ENCODE data around the gene ZNF236. TPM values are rescaled to one million over a fixed set of nuclear protein-coding genes. Genes with fewer than 3 reads are reported as not detected.
"Not testable (repeated sequence)": the region's sequence is repeated elsewhere in the genome, so short reads cannot be mapped to it uniquely, and the experiment has no call there.

Gene ZNF236
- total RNA-seq, 2 experiments from 2014 or later = 18.2 to 24.3 TPM

DNA sequence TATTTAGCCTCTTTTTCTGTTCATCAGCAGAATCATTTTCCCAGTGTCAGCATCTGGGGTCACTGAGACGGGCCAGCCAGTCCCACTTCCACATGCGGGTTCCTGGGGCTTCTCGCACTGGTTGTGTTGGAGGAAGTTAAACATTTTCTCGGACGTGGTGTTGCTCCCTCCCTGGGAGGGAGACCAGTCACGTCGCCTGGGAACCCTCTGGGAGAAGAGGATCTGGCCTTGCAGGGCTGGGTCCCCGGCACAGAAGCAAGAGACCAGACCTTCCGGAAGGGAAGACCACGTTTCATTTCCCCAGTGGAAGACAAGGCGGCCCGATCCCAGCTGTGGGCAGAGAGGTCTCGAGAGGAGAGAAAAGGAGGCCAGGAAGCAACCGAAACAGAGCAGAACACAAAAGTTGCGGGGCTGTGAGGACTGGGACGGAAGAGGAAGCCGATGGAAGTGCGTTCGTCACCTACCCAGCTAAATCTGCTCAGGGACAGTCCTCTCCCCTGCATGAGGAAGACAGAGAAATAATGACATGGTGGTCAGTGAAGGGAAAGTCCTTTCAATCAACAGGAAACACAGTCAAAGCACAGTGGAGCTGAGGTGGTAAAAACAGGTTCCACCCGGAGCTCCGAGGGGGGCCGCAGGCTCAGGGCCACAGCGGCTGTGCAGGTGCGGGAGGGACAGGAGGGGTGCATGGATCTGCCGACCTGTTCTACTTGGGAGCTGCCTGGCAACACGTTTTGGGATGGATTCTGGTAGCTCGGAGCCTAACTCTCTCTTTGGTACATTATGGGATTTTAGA lies 165.9 kb downstream of the ZNF236 start:
- Mint-ChIP-seq H3K9me3 (ENCODE audit: insufficient read depth) (no peaks in the 10 kb centered on the region), H3K4me3 (no peak overlapping the region), H3K27ac (no peak overlapping the region), H3K36me3 (ENCODE audit: low read depth) (no peaks in the 10 kb centered on the region), H3K4me1 (ENCODE audit: low read depth) (peaks cover under 1% of the 10 kb centered on the region), H3K27me3 (ENCODE audit: low read depth) (no peaks in the 10 kb centered on the region)
- ChIA-PET CTCF (interaction anchor here (3.3 kb wide), 1 partner anchor 12 kb away, joined by 14 read pairs; no protein-coding TSS in a partner anchor), POLR2A (no interaction called here)
- ATAC-seq (no peak), DNase-seq (no peak)

DNA sequence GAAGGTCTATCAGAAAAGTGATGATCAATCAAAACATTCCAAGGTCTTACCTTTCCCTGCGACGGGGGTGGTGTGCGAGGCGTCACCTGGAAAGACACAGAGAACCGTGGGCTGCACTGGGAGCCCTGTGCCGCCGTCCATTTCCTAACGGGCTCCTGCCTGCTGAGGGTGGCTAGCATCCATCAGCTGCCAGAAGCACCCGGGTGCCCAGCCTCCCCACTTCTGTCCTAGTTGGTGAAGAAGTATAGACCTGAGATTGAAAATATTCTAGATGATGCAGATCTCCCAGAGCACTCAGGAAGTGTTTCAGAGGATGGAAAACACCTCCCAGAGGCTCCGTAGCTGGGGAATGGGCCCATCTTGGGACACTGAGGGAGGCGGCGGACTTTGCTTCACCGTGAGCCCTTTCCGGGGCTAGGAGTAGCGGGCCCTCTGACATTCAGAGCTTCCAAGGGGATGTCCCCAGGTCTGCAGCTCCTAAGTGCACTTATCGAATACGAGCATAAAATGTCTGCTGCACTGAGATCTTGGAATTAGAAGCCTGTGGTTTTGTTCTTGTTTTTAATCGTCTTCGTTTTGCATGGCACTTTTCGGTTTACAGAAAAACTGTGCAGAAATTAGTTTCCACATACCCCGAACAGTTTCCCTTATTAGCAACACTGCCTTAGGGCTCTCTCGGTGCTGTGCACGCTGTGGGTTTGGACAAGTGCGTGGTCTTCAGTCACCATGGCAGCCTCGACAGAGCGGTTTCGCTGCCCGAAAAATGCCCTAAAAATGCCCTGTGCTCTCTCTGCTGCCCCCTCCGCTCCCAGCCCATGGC lies 166.7 kb downstream of the ZNF236 start:
- Mint-ChIP-seq H3K9me3 (ENCODE audit: insufficient read depth) (no peaks in the 10 kb centered on the region), H3K4me3 (no peak overlapping the region), H3K27me3 (ENCODE audit: low read depth) (peaks cover 4% of the 10 kb centered on the region), H3K4me1 (ENCODE audit: low read depth) (no peaks in the 10 kb centered on the region), H3K36me3 (ENCODE audit: low read depth) (no peaks in the 10 kb centered on the region), H3K27ac (no peak overlapping the region)
- DNase-seq (no peak), ATAC-seq (no peak)
- POLR2A ChIA-PET = no interaction called here
- CTCF ChIA-PET = interaction anchor here (3.3 kb wide), 1 partner anchor 11 kb away, joined by 14 read pairs; no protein-coding TSS in a partner anchor

GRCh38 chr18:76989647-76990190 lies 167.4 kb downstream of the ZNF236 start:
- H3K36me3 Mint-ChIP-seq (ENCODE audit: low read depth) = no peaks in the 10 kb centered on the region
- H3K4me3 Mint-ChIP-seq = no peak overlapping the region
- peaks cover 8% of the 10 kb centered on the region for H3K27me3 Mint-ChIP-seq (ENCODE audit: low read depth)
- ChIA-PET POLR2A (no interaction called here), CTCF (interaction anchor here (3.3 kb wide), 1 partner anchor 11 kb away, joined by 14 read pairs; no protein-coding TSS in a partner anchor)
- ATAC-seq (no peak), DNase-seq (no peak)
- no peaks in the 10 kb centered on the region for H3K9me3 Mint-ChIP-seq (ENCODE audit: insufficient read depth)
- no peaks in the 10 kb centered on the region for H3K4me1 Mint-ChIP-seq (ENCODE audit: low read depth)
- no peak overlapping the region for H3K27ac Mint-ChIP-seq

DNA sequence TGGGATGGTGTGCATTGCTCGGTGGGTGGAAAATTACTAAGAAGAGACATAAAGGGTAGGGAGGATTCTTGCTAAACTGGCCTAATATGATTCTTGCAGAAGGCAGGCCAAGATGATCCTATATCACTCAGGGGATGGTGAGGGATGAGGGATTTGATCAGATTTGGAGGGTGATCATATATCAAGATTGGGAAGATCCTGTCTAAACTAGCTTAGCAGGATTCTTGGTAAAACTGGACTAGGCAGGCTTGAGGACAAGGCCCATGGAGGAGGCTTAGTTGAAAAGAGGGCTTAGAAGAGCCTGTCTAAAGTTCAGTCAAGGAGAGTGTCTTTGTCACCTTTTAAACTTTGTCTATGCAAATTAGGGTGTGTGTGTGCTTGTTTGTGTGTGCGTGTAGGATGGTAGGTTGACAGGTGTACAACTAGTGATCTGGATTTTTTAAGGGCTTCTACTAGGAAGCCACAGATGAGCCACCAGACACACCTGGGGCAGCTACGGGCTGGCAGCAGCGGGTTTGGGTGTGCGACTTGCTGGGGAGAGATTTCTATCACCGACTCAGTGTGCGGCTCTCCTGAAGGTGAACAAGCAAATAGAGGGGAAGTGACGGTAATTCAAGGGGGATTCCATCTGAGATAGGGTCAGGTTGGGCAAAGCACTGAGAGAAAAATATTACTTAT lies 168.1 kb downstream of the ZNF236 start:
- ATAC-seq; H3K27ac Mint-ChIP-seq; DNase-seq; H3K36me3 Mint-ChIP-seq (ENCODE audit: low read depth); H3K4me3 Mint-ChIP-seq; H3K4me1 Mint-ChIP-seq (ENCODE audit: low read depth); POLR2A ChIA-PET; H3K9me3 Mint-ChIP-seq (ENCODE audit: insufficient read depth): not testable (repeated sequence)
- peaks cover 12% of the 10 kb centered on the region for H3K27me3 Mint-ChIP-seq (ENCODE audit: low read depth)
- CTCF ChIA-PET = interaction anchor here (1.5 to 3.3 kb wide), 2 partner anchors 10 to 114 kb away, joined by 3 to 14 read pairs; no protein-coding TSS in a partner anchor

DNA sequence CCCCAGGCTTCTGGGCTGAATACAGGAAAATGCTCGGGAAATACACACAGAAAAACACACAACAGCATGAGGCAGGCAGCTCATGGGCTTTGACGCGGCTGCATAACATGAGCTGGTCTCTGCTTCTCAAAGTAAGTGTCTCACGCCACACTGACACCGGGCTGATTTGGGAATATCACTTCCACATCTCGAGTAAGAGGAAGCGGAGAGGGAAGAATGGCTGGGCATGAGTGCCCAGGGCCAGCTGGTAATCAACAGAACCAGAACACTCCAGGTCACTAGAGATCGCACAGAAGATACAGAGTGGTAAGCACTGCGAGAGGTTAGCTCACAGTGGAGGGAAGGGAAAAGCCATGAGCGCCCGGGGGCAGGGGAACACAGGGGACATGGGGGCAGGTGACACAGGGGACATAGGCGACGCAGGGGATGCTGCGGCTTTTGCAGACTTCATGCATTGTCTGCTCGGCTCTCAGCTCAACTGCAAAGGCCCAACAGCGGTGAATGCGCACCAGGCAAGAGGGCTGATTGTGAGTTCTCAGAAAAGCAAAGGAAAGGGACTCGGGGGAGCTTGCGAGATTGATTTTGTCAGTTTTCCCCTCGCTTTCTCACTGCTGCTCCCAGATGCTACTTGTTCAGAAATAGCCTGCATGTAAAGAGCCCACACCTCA lies 168.8 kb downstream of the ZNF236 start:
- ATAC-seq (no peak), DNase-seq (no peak)
- POLR2A ChIA-PET = no interaction called here
- H3K27me3 Mint-ChIP-seq (ENCODE audit: low read depth) = peaks cover 18% of the 10 kb centered on the region
- H3K4me3 Mint-ChIP-seq = no peak overlapping the region
- H3K36me3 Mint-ChIP-seq (ENCODE audit: low read depth) = no peaks in the 10 kb centered on the region
- CTCF ChIA-PET = interaction anchor here (1.5 to 3.3 kb wide), 2 partner anchors 9 to 115 kb away, joined by 3 to 14 read pairs; no protein-coding TSS in a partner anchor
- H3K27ac Mint-ChIP-seq = no peak overlapping the region
- peaks cover 6% of the 10 kb centered on the region for H3K4me1 Mint-ChIP-seq (ENCODE audit: low read depth)
- no peaks in the 10 kb centered on the region for H3K9me3 Mint-ChIP-seq (ENCODE audit: insufficient read depth)

- Mint-ChIP-seq H3K4me1 (ENCODE audit: low read depth) (peaks cover 6% of the 10 kb centered on the region), H3K27ac (no peak overlapping the region), H3K4me3 (no peak overlapping the region), H3K9me3 (ENCODE audit: insufficient read depth) (no peaks in the 10 kb centered on the region), H3K36me3 (ENCODE audit: low read depth) (no peaks in the 10 kb centered on the region), H3K27me3 (ENCODE audit: low read depth) (peaks cover 18% of the 10 kb centered on the region)
- ChIA-PET CTCF (no interaction called here), POLR2A (no interaction called here)
- no peak for DNase-seq
- no peak for ATAC-seq
Observed at GRCh38 chr18:76992226-76993084, 170.1 kb downstream of the ZNF236 start.

DNA sequence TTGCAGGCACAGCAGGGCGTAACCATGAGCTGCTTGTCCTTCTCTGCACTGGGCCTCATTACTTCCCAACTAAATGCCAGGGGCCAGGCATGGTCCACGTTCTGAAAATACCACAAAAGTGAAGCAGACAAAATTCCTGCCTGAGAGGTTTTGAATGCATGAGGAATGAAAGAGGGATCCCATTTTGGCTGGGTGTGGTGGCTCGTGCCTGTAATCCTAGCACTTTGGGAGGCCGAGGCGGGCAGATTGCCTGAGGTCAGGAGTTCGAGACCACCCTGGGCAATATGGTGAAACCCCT lies 170.7 kb downstream of the ZNF236 start:
- ATAC-seq (no peak), DNase-seq (no peak)
- ChIA-PET CTCF (no interaction called here), POLR2A (no interaction called here)
- Mint-ChIP-seq H3K36me3 (ENCODE audit: low read depth) (no peaks in the 10 kb centered on the region), H3K9me3 (ENCODE audit: insufficient read depth) (no peaks in the 10 kb centered on the region), H3K27ac (no peak overlapping the region), H3K4me3 (no peak overlapping the region), H3K4me1 (ENCODE audit: low read depth) (peaks cover 6% of the 10 kb centered on the region), H3K27me3 (ENCODE audit: low read depth) (peaks cover 18% of the 10 kb centered on the region)

DNA sequence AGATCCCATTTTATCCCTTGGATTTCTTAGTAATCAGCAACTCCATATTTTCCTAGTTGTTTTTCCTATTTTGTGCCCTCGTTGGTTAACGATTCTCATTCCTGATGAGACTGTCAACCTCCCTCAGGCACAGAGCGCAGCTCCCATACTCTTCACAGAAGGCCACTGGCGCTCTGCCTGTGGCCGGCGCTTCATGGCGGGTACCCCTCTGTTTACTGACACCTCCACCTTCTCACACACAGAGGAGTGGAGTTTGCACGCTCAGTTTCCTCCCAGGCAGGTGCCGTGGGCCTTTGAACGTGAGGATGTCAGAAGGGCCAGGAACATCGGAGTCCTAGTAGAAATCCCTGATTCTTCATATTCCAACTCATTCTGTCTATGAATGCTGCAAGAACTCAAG lies 171.2 kb downstream of the ZNF236 start:
- CTCF ChIA-PET = no interaction called here
- DNase-seq = no peak
- Mint-ChIP-seq H3K9me3 (ENCODE audit: insufficient read depth) (no peaks in the 10 kb centered on the region), H3K4me3 (no peak overlapping the region), H3K27ac (no peak overlapping the region), H3K4me1 (ENCODE audit: low read depth) (peaks cover 6% of the 10 kb centered on the region), H3K27me3 (ENCODE audit: low read depth) (peaks cover 18% of the 10 kb centered on the region), H3K36me3 (ENCODE audit: low read depth) (no peaks in the 10 kb centered on the region)
- no peak for ATAC-seq
- POLR2A ChIA-PET = no interaction called here

DNA sequence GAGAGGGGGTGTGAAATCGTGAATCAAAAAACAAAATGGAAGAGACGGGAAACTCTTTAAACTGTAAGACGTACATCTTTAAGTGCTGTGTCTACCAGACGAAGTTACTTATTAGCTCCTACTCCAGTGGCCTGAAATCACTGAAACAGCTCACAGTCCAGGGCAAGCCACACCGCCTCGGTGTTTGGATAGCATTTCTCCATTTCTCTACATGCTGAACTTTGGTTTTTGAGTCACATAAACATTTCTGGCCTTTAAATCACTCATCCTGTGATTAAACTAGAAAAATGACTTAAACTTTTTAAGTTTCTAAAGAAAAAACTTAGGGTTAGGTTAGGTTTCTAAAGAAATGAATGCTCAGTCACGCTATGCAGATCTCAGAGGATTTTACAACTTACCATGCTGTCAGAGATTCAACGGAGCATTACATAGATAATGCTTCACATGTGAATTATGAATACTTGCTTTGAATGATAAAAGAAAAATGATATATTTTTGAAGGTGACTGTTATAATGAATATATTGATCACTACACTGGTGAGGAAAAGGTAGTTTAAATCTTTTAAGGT lies 171.8 kb downstream of the ZNF236 start:
- no peak overlapping the region for H3K4me3 Mint-ChIP-seq
- peaks cover 18% of the 10 kb centered on the region for H3K27me3 Mint-ChIP-seq (ENCODE audit: low read depth)
- ATAC-seq (no peak), DNase-seq (no peak)
- peaks cover 6% of the 10 kb centered on the region for H3K4me1 Mint-ChIP-seq (ENCODE audit: low read depth)
- ChIA-PET POLR2A (no interaction called here), CTCF (interaction anchor here (0.5 to 4.0 kb wide), 2 partner anchors 10 to 202 kb away, joined by 5 to 27 read pairs; no protein-coding TSS in a partner anchor)
- H3K36me3 Mint-ChIP-seq (ENCODE audit: low read depth) = no peaks in the 10 kb centered on the region
- H3K9me3 Mint-ChIP-seq (ENCODE audit: insufficient read depth) = no peaks in the 10 kb centered on the region
- no peak overlapping the region for H3K27ac Mint-ChIP-seq

DNA sequence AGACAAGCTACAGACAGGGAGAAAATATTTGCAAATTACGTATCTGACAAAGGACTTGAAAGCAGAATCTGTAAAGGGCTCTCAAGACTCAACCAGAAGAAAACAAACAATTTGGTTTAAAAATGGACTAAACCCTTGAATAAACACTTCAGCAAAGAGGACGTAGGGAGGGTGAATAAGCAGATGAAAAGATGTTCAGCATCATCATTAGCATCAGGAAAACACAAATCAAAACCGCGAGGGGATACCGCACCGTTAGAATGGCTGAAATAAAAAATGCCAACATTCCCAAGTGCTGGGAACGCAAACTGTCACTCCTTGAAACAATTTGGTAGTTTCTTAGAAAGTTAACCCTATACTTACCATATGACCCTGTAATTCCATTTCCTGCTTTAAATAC lies 173.5 kb downstream of the ZNF236 start:
- DNase-seq (no peak), ATAC-seq (no peak)
- ChIA-PET CTCF (interaction anchor here (1.4 to 4.0 kb wide), 2 partner anchors 12 to 216 kb away, joined by 4 to 27 read pairs; no protein-coding TSS in a partner anchor), POLR2A (no interaction called here)
- no peak overlapping the region for H3K27ac Mint-ChIP-seq
- no peaks in the 10 kb centered on the region for H3K9me3 Mint-ChIP-seq (ENCODE audit: insufficient read depth)
- peaks cover 14% of the 10 kb centered on the region for H3K4me1 Mint-ChIP-seq (ENCODE audit: low read depth)
- H3K36me3 Mint-ChIP-seq (ENCODE audit: low read depth) = no peaks in the 10 kb centered on the region
- no peak overlapping the region for H3K4me3 Mint-ChIP-seq
- peaks cover 18% of the 10 kb centered on the region for H3K27me3 Mint-ChIP-seq (ENCODE audit: low read depth)

All from activated CD8-positive, alpha-beta T cell treated with anti-CD3 and anti-CD28 coated beads, Interleukin-2, amount 10 ng/mL, durations not matched to agents 7 days and 5 days (primary cell).